T-cell (primary cell): ENCODE measurements around the gene LIMS1. TPM values are rescaled to one million over a fixed set of nuclear protein-coding genes. Genes with fewer than 3 reads are reported as not detected.
A peak's percentile ranks its signal among the peaks of the same experiment; 100 is the strongest.
"Not testable (repeated sequence)": the region's sequence is repeated elsewhere in the genome, so short reads cannot be mapped to it uniquely, and the experiment has no call there.

Experiments used
- ATAC-seq, 4 experiments: fragments of 200-7000 bp in 3 of 4; fragments of 150-1000 bp in 1 of 4; cut with Tn5 transposase; replicated peaks in 1 of 4; 1 replicate in 3 of 4; 2 replicates in 1 of 4; pipeline ENCODE4 v1.10.0; 2021; ENCODE audit warnings: moderate library complexity in 3 of 4, mild to moderate bottlenecking in 2 of 4, moderate number of reproducible peaks in 1 of 4
- CTCF ChIA-PET, 2 donors: fragments of 300-600 bp; sonication (Branson Sonifier 250); formaldehyde crosslinking; loops; one replicate each; lab custom pipeline; 2022; ENCODE audit warnings: antibody characterized with exemption in 2 of 2; lab: Charles Lee
- POLR2A ChIA-PET, 2 donors: fragments of 300-600 bp; sonication (Branson Sonifier 250); formaldehyde crosslinking; loops; one replicate each; lab custom pipeline; 2022; ENCODE audit warnings: antibody characterized with exemption in 2 of 2; lab: Charles Lee
- DNase-seq, 35 experiments: peaks; one replicate each; pipeline versions ENCODE4 v3.0.0 to v3.0.0-alpha.2; 2013 to 2023
- H3K27ac ChIP-seq: one replicate; pipeline ENCODE4 v1.5.1; 2013; ENCODE audit warnings: low read length
- H3K27me3 ChIP-seq, 2 experiments: replicated peaks in 1 of 2; 1 replicate in 1 of 2; 2 replicates in 1 of 2; pipeline versions ENCODE4 v1.6.1 to v1.7.0; 2013; ENCODE audit warnings: low read length in 1 of 2, mixed read lengths in 1 of 2; ENCODE audit not compliant: control insufficient read depth in 2 of 2, insufficient read depth in 2 of 2; ENCODE audit errors: extremely low read depth in 1 of 2
- H3K36me3 ChIP-seq, 2 donors: 1 replicate in 1 of 2; 2 replicates in 1 of 2; pipeline versions ENCODE4 v1.6.1 to v1.7.0; 2013; ENCODE audit warnings: low read length in 1 of 2; ENCODE audit not compliant: control insufficient read depth in 2 of 2, insufficient read depth in 1 of 2; ENCODE audit errors: extremely low read depth in 1 of 2
- H3K4me1 ChIP-seq, 2 experiments: 1 replicate in 1 of 2; 2 replicates in 1 of 2; pipeline versions ENCODE4 v1.6.1 to v1.7.0; 2013; ENCODE audit warnings: low read length in 2 of 2, mixed read lengths in 1 of 2; ENCODE audit not compliant: insufficient read depth in 2 of 2, control insufficient read depth in 1 of 2; ENCODE audit errors: extremely low read depth in 1 of 2
- H3K4me3 ChIP-seq, 2 donors: 1 replicate in 1 of 2; 2 replicates in 1 of 2; pipeline versions ENCODE4 v1.5.1 to v1.7.0; 2013; ENCODE audit warnings: mild to moderate bottlenecking in 2 of 2, low read length in 1 of 2, moderate library complexity in 1 of 2; ENCODE audit not compliant: control insufficient read depth in 1 of 2; ENCODE audit errors: extremely low read depth in 1 of 2
- H3K9me3 ChIP-seq: 2 replicates; pipeline ENCODE4 v1.7.0; 2013
- H3K27ac Mint-ChIP-seq, 2 donors: one replicate each; pipeline ENCODE4 v1.8.0; 2020 to 2021; ENCODE audit warnings: mild to moderate bottlenecking in 2 of 2, mixed read lengths in 2 of 2
- H3K27me3 Mint-ChIP-seq, 2 donors: one replicate each; pipeline ENCODE4 v1.8.0; 2021 to 2022; ENCODE audit warnings: mixed read lengths in 2 of 2
- H3K36me3 Mint-ChIP-seq: one replicate; pipeline ENCODE4 v1.8.0; 2021; ENCODE audit warnings: mixed read lengths
- H3K4me1 Mint-ChIP-seq, 3 donors: one replicate each; pipeline ENCODE4 v1.8.0; 2020 to 2022; ENCODE audit warnings: mixed read lengths in 3 of 3, mild to moderate bottlenecking in 1 of 3
- H3K4me3 Mint-ChIP-seq, 3 donors: one replicate each; pipeline ENCODE4 v1.8.0; 2020 to 2022; ENCODE audit warnings: mild to moderate bottlenecking in 3 of 3, mixed read lengths in 3 of 3, moderate library complexity in 3 of 3
- H3K9me3 Mint-ChIP-seq, 3 donors: one replicate each; pipeline ENCODE4 v1.8.0; 2020 to 2022; ENCODE audit warnings: mixed read lengths in 3 of 3
- WGBS: methylation state at CpG from one replicate; pipeline ENCODE4 v1.1.5; 2013; ENCODE audit warnings: missing lambda C conversion rate; ENCODE audit not compliant: insufficient coverage; 5-methylcytosine and 5-hydroxymethylcytosine counted together
- total RNA-seq, 35 experiments: library from RNA in 6 of 35; stranded (reverse) in 6 of 35; fragments of 120-200 nt in 1 of 35; gene quantifications; one replicate each; pipeline versions ENCODE4 v1.2.1 to v1.2.4 and lab custom pipeline; 2013 to 2026

The LIMS1 gene
- total RNA-seq, 5 donors from 2014 or later (not counting 1 experiment from before 2014, with no cell fraction given), result 55.5 to 82.8 (median 56.9) TPM

DNA sequence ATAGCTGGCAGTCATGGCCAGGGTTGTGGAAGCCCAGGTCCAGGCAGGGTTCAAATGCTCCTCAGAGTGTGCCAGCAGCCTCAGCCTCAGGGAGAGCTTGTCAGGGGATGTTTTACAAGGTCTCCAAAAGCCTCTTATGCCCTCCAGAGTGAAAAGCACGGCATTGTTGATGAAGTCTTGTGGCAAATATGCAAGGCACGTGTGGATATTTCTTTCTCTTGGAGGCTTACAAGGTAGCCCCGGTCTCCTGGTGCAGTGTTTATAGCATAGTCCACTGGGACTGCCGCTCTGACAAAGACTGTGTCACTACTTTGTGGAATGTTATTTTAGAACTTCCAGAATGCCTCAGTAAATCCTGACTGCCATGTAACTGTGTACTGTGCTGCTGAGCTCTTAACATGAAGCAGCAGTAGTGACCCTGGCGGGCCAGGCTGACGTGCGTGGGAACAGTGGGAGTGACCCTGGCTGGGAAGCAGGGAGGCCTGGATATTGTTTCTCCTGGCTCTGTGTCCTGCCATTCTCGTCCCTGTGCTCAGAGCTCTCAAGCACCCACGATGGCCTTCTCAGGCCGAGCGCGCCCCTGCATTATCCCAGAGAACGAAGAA is 120.4 kb downstream of the LIMS1 start:
- H3K36me3 ChIP-seq, H3K36me3 Mint-ChIP-seq, CTCF ChIA-PET, H3K4me3 Mint-ChIP-seq, H3K27ac ChIP-seq, H3K27ac Mint-ChIP-seq, H3K27me3 ChIP-seq, H3K9me3 Mint-ChIP-seq, H3K4me3 ChIP-seq, DNase-seq, H3K27me3 Mint-ChIP-seq, ATAC-seq, POLR2A ChIA-PET, H3K9me3 ChIP-seq: not testable (repeated sequence)
- peaks cover 22 to 33% (median 30%) of the 10 kb centered on the region in 3 donors for H3K4me1 Mint-ChIP-seq
- peaks cover 7 to 17% of the 10 kb centered on the region in 2 experiments for H3K4me1 ChIP-seq
- WGBS, result no CpG with 5 or more reads among the region's 13 CpGs

- H3K27me3 ChIP-seq, H3K27ac Mint-ChIP-seq, H3K36me3 Mint-ChIP-seq, H3K4me3 Mint-ChIP-seq, H3K36me3 ChIP-seq, ATAC-seq, H3K4me3 ChIP-seq, H3K9me3 ChIP-seq, POLR2A ChIA-PET, CTCF ChIA-PET, DNase-seq, H3K27ac ChIP-seq, H3K9me3 Mint-ChIP-seq, H3K27me3 Mint-ChIP-seq: not testable (repeated sequence)
- H3K4me1 Mint-ChIP-seq, result peaks cover 18 to 29% (median 25%) of the 10 kb centered on the region in 3 donors
- WGBS, result no CpG with 5 or more reads among the region's 13 CpGs
- peaks cover 7 to 14% of the 10 kb centered on the region in 2 experiments for H3K4me1 ChIP-seq
Measured at GRCh38 chr2:108655270-108655669, 121.0 kb downstream of the LIMS1 start.

GRCh38 chr2:108656282-108656681 is 122.0 kb downstream of the LIMS1 start:
- H3K27ac ChIP-seq, H3K27ac Mint-ChIP-seq, CTCF ChIA-PET, POLR2A ChIA-PET, H3K27me3 ChIP-seq, H3K27me3 Mint-ChIP-seq, H3K4me3 ChIP-seq, H3K9me3 Mint-ChIP-seq, ATAC-seq, DNase-seq, H3K4me1 ChIP-seq, H3K4me3 Mint-ChIP-seq, H3K36me3 Mint-ChIP-seq, H3K36me3 ChIP-seq, H3K9me3 ChIP-seq: not testable (repeated sequence)
- H3K4me1 Mint-ChIP-seq, result peaks cover 8 to 20% (median 15%) of the 10 kb centered on the region in 3 donors

- POLR2A ChIA-PET, result not testable (repeated sequence)
- no CpG with 5 or more reads among the region's 4 CpGs for WGBS
Measured at GRCh38 chr2:108657517-108657916, 123.2 kb downstream of the LIMS1 start.

GRCh38 chr2:108658553-108658952 is 124.3 kb downstream of the LIMS1 start:
- CTCF ChIA-PET, H3K27ac Mint-ChIP-seq, POLR2A ChIA-PET, H3K4me1 ChIP-seq, H3K9me3 Mint-ChIP-seq, H3K27me3 ChIP-seq, ATAC-seq, H3K27me3 Mint-ChIP-seq, H3K9me3 ChIP-seq, H3K4me3 ChIP-seq, H3K36me3 ChIP-seq, H3K4me3 Mint-ChIP-seq, H3K27ac ChIP-seq, DNase-seq, H3K36me3 Mint-ChIP-seq: not testable (repeated sequence)
- no CpG with 5 or more reads among the region's 7 CpGs for WGBS
- peaks cover 10 to 21% (median 16%) of the 10 kb centered on the region in 3 donors for H3K4me1 Mint-ChIP-seq

More at GRCh38 chr2:108657517-108657916, 123.2 kb downstream of the LIMS1 start:
- H3K36me3 Mint-ChIP-seq, CTCF ChIA-PET, DNase-seq, H3K9me3 ChIP-seq, H3K4me3 ChIP-seq, H3K27ac Mint-ChIP-seq, H3K27me3 Mint-ChIP-seq, H3K4me1 ChIP-seq, ATAC-seq, H3K9me3 Mint-ChIP-seq, H3K36me3 ChIP-seq, H3K4me3 Mint-ChIP-seq, H3K27ac ChIP-seq, H3K27me3 ChIP-seq: not testable (repeated sequence)
- peaks cover 4 to 18% (median 15%) of the 10 kb centered on the region in 3 donors for H3K4me1 Mint-ChIP-seq

DNA sequence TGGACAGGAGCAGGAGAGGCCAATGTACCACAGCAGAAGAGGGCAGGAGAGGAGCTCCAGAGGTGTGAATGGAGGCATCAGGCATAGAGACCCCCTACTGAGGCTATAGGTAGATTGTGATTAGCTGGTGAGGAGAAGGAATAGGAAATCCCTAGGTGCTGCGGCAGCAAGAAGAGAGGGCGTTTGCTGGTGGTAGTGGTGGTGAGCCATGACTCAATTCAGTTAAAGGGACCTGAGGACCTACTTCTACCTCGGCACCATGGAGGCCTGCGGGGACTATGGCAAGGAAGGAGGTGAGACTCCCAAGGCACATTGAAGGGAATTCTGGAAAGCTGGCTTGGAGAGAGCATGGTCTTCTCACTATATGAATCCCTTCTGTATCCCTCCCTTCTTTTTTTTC is 127.2 kb downstream of the LIMS1 start:
- H3K4me3 Mint-ChIP-seq, H3K27me3 ChIP-seq, H3K36me3 ChIP-seq, H3K9me3 Mint-ChIP-seq, POLR2A ChIA-PET, H3K27me3 Mint-ChIP-seq, CTCF ChIA-PET, H3K36me3 Mint-ChIP-seq, H3K9me3 ChIP-seq, ATAC-seq, H3K27ac Mint-ChIP-seq, H3K27ac ChIP-seq, H3K4me3 ChIP-seq, DNase-seq, H3K4me1 ChIP-seq: not testable (repeated sequence)
- peaks cover 10 to 21% (median 15%) of the 10 kb centered on the region in 3 donors for H3K4me1 Mint-ChIP-seq
- 58% methylated on average over 2 of the region's 4 CpGs for WGBS

GRCh38 chr2:108662207-108662612 is 127.9 kb downstream of the LIMS1 start:
- H3K9me3 Mint-ChIP-seq, DNase-seq, H3K4me1 ChIP-seq, H3K4me3 ChIP-seq, H3K9me3 ChIP-seq, ATAC-seq, H3K27me3 Mint-ChIP-seq, H3K4me3 Mint-ChIP-seq, H3K27me3 ChIP-seq, H3K36me3 Mint-ChIP-seq, CTCF ChIA-PET, H3K27ac ChIP-seq, POLR2A ChIA-PET, H3K36me3 ChIP-seq: not testable (repeated sequence)
- WGBS, result no CpG with 5 or more reads among the region's 5 CpGs
- Mint-ChIP-seq H3K27ac (peak overlapping the region in 1 of 2 donors; percentile 3), H3K4me1 (peaks cover 10 to 20% (median 15%) of the 10 kb centered on the region in 3 donors)
